COLO668 (cell line): ENCODE results near the gene TULP1.
A peak's percentile ranks its signal among the peaks of the same experiment; 100 is the strongest.

Experiments used
- DNase-seq: peaks from one replicate; lab custom pipeline; 2025; ENCODE audit not compliant: unreplicated experiment; lab: John Stamatoyannopoulos, UW

Gene TULP1

DNA sequence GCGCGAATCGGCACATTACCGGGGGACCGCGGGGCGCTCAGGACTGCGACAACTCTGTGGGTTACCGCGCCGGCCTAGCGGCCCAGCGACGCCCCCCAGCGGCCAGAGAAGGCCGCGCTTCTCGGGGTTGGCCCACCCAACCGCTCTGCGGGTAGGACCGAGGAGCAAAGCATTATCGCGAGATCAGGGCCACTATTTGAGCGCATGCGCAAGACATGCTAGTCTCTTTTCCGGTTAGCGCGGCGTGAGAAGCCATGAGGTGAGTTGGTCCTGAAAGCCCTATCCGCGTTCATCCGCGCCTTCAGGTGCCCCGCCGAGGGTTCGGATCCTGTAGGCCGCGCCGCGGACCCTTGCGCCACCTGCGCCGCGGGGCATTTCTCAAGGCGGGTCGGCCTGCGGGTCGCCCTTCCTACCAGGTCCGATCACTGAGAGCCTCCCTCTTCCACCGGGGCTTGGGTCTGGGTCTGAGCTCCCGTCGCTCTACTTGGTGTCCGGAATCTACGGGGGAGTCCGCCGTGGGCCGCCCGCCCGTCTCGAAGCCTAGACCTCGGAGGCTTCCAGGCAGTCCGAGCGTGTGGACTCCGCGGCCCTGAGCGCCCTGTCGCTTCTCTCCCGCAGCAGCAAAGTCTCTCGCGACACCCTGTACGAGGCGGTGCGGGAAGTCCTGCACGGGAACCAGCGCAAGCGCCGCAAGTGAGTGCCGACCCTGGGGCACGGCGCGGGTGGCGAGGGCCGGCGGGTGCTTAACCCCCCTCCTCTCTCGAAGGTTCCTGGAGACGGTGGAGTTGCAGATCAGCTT is 44.3 kb downstream of the TULP1 start, which contains the start of gene RPL10A:
RPL10A (plus strand) TSS at position 221 of the 799 bp plus-strand sequence; CDS start at position 255, 34 bp downstream.
- peak; percentile 90 for DNase-seq

GRCh38 chr6:35465646-35466045 is 47.0 kb downstream of the TULP1 start:
- no peak for DNase-seq

GRCh38 chr6:35463292-35463691 is 49.4 kb downstream of the TULP1 start:
- DNase-seq = no peak

GRCh38 chr6:35461270-35461669 is 51.4 kb downstream of the TULP1 start:
- DNase-seq = no peak

DNA sequence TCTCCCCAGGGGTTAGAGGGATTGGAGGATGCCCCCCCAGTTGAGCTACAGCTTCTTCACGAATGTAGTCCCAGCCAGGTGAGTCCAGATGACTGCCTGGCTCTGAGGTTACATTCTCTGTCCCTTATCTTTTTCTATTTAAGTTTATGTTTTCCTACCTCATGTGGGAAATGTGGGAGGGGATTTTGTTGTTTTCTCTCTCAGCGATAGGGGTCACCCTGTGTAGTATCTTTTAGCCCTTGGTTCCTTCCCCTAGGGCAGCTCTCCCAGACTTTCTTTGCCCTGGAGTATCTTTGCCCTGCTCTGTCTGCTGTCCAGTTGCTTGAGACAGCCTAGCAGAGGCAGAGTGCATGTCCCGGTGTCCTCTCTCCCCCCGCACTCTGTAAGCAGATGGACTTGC is 54.8 kb downstream of the TULP1 start:
- DNase-seq = no peak

DNA sequence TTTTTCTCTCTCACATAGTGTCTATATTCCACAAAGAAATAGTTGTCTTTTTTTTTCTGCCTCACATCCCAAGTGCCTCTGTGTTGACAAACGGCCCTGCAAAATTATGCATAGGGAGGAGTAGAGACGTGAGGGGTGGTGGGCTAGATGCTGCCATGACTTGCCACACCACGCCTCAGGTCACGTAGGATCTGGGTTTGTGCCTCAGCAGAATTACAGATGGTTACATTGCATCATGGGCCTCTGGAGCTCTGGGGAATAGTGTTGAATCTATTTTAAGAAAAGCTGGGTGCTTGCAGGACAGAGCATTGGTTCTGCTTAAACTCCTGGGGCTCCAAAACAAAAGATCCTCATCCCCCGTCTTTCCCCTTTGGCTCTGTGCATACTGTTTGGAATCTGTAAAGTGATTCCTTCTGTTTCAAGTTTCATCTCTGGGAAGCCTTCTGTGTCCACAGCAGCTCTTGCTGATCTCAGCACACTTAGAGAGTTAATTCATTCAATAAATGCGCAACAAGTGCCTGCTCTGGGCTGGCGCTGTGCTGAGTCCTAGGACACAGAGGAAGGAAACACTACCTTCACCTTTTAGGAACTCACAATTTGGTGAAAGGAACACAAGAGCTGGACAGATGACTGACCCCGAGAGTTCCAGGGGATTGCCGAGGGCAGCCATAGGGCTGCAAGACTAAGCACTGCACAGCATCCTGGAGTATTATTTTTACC is 58.1 kb downstream of the TULP1 start:
- no peak for DNase-seq

DNA sequence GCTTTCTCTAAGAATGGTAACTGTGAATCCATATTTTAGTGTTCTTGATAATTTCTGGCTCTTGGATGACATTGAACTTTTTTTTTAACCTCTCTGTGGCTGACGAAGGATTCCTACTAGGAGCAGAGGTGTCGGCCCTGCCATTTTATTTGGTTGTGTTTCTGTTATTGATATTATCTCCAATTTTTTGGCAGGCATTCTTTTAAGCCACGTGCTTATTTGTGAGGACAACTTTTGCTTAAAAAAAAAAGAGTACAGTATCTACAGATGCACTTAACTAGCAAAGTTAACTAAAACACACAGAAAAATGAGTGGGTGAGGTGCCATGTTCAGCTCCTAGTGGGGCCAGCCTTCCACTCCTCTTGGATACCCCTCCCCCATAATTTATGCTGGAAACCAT is 59.5 kb downstream of the TULP1 start:
- DNase-seq = no peak

DNA sequence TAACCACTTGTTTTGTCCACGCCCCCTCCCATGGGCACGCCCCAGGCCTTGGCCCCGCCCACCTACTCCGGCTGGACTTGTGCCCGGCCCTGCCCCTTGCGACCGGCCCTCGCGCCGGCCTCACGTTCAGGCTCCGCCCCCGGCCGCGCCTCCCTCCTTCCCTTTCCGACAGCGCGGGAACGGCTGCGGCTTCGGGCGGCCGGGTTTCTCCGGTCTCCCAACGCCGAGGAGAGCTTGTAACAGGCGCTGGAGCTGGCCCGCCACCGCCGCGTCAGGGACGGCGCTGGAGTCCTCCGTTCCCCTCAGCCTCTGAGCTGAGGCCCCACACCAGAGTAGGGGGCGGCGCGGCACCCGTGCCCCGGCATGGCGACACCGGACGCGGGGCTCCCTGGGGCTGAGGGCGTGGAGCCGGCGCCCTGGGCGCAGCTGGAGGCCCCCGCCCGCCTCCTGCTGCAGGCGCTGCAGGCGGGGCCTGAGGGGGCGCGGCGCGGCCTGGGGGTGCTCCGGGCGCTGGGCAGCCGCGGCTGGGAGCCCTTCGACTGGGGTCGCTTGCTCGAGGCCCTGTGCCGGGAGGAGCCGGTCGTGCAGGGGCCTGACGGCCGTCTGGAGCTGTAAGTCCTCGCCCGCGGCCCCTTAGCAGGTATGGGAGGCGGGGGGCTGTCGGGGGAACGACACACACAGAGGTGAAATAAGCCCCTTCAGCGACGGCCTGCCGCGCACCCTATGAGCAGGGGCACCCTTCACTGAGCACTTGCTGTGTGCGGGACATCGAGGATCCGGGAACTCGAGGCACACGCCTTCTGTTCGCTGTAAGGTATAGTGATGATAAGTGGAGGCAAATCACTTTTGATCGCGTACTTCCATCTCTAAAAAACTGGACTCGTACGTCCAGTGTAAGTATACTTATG is 60.3 kb downstream of the TULP1 start, which contains the start of gene FANCE:
FANCE (plus strand) TSS at position 156 of the 908 bp plus-strand sequence; CDS start at position 364, 208 bp downstream.
- peak; percentile 91 for DNase-seq

DNA sequence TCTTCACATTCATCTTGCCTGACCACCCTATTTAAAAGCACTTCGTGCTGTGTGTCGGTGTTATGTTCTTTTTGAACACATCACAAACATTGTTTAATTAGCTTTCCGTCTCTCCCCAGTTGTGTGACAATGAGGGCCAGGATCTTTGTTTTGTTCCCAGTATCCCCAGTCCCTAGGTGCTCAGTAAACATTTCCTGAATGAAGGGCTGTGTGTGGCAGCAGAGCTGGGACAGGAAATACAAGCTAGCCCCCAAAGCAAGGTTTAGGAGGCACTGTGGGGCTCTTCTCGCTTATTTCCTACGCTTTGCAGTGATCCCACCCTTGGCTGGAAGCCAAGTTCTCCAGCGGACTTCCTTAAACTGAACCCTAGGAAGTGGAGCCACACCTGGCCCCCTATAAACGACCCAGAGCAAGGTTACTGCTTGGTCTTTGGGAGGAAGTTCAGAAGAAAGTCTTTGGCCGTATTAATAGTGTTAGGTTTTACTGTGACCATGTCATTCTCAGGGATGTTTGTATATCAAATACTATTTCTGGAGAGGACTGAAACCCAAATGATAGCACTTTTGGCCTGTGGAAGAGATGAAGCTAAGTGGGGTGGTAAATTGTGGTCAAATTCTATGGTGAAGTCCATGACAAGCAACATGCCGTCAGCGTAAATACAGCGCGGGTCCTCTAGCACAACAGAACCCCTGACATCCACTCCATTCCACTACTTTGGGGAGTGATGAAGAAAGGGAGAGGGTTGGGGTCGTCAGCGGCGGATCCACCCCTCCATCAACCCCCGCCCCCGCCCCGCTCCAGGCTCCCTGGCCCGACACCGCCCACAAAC is 61.1 kb downstream of the TULP1 start:
- no peak for DNase-seq

- DNase-seq = peak; percentile 9
Observed at GRCh38 chr6:35449287-35449881, 63.3 kb downstream of the TULP1 start.

GRCh38 chr6:35448191-35448590 is 64.5 kb downstream of the TULP1 start:
- DNase-seq = no peak
